Stimulated activated CD4-positive, alpha-beta T cell treated with anti-CD3 and anti-CD28 coated beads, TNF-alpha, amount 100 ng/mL, for 48 hours (primary cell): Measurements from ENCODE around the gene PRKCZ.
"Not testable (repeated sequence)": the region's sequence is repeated elsewhere in the genome, so short reads cannot be mapped to it uniquely, and the experiment has no call there.

Experiments used
- DNase-seq, 3 donors: peaks; one replicate each; pipeline ENCODE4 v3.0.0-alpha.2; 2020; ENCODE audit warnings: low read depth in 3 of 3

Gene PRKCZ

GRCh38 chr1:2101531-2101930 lies 51.3 kb downstream of the PRKCZ start:
- DNase-seq, result no peak

GRCh38 chr1:2101946-2102345 lies 51.7 kb downstream of the PRKCZ start:
- DNase-seq, result no peak

DNA sequence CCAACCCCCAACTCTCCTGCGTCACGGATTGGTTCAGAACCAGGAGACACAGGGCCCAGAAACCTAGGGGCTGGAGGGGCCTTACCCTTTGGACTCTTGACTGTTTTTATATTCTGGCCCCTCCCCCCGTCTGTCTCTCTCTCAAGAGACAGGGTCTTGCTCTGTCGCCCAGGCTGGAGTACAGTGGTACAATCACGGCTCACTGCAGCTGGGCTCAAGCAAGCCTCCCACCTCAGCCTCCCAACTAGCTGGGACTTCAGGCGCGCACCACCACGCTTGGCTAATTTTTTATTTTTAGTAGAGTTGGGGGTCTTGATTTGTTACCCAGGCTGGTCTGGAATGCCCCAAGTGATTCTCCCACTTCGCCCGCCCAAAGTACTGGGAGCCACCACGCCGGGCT lies 52.5 kb downstream of the PRKCZ start:
- DNase-seq, result no peak

DNA sequence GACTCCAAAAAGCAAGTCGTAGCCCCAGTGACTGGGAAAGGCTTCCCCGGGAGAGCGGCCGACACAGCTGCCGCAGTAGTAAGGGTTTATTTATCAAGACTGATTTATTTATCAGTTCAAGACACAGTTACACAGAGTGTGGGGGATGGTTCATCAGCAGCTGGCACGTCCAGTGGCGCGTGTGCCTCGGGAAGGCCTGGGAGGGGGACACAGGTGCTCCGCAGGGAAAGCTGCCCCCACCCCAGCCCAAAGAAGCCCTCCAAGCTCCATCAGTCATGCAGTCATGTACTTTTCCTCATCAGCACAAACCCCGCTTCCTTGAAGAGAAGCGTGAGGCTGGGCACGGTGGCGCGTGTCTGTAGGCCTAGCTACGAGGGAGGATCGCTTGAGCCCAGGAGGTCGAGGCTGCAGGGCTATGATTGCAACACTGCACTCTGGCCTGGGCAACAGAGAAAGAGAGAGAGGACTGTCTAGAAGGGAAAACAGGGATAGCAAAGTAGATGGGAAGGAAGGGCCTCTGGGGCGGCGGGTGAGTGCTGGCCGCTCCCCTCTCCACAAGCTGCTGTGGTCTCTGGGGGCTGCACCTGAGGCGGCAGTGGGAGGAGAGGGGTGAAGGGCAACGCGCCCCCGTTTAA lies 53.2 kb downstream of the PRKCZ start:
- no peak for DNase-seq

GRCh38 chr1:2103901-2104590 lies 53.8 kb downstream of the PRKCZ start:
- no peak for DNase-seq

DNA sequence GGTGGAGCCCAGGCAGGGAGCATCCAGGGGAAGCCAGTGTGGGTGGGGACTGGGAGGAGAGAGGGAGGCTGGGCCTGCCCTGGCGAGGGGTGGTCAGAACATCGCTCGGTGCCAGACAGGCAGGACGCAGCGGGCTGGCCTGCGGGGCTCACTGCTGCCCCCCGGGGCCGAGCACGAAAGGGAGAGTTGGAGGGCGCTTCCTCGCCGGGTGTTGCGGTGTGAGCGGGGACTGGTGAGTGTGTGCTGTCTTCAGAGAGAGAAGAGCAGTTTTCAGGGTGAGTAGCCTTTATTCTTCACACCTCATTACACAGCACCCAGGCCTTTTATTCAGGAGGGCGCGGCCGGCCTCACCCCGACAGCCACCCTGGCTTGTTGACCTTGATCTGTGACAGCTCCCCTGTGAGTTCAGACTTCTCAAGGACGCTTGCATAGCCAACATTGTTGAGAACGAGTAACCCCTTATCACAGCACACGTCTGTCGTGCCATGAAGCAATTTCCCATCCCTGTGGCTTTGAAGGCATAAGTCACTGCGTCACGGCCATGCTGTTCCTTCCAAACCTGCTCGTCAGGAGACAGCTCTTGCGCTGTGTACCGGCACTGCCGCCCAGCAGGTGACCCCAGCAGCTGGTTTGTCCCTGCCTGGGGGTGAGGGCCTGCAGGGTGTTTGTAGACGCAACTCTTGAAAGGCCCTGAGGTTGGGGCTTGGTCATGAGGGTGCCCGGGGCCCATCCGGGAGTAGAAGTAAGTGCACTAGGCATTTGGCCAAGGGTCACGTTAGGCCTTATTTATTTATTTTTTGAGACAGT lies 54.6 kb downstream of the PRKCZ start:
- DNase-seq, result no peak

DNA sequence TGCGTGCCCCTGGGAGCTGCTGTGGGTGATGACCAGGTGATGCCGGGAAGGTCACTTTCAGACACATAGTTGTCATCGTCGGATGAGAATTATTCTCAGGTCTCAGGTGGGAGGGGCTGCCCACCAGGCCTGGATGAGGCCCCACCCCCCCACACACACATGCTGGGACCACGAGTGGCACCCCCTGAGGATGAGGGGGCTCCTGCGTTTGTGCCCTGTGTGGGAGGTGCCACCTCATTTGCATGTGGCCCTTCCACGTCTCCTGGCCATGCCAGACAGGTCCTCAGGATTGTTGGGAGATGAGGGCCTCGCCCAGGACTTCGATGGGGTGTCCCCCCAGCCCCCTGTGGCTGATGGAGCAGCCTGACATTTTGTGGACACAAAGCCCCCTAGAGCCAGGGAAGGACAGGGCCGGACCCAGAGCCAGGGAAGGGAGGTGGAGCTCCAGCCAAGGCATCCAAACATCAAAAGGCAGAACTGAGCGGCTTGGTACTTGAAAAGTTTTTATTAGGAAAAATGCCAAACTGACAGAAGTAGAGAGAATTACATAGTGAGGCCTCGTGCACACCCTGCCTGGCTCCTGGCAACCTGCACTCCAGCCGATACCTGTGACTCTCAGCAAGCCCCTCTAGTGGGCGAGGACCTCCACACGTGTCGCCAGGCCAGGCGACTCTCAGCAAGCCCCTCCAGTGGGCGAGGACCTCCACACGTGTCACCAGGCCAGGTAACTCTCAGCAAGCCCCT lies 55.7 kb downstream of the PRKCZ start:
- no peak for DNase-seq

DNA sequence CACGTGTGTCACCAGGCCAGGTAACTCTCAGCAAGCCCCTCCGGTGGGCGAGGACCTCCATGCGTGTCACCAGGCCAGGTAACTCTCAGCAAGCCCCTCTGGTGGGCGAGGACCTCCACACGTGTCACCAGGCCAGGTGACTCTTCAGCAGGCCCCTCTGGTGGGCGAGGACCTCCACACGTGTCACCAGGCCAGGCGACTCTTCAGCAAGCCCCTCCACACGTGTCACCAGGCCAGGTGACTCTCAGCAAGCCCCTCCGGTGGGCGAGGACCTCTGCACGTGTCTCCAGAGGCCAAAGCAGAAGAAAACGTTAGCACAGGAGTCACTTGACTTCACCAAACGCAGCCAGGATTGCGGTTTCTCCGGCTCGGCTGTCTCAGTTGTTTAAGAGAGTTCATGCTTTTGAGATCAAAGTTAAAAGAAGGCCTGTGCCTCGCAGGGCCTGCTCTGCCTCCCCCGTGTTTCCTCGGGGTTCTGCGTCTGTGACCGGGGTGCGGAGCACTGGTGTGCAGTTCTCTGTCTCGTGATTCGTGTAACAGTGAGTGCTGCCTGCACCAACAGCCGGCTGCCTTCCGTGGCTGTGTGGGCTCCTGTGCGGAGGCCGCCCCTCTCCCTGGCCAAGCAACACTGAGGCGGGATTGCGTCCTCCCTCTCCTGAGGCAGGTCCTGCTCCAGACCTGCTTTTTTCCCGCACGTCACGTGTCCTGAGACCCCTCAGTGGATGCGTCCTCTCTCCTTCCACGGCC lies 56.6 kb downstream of the PRKCZ start:
- no peak for DNase-seq

- no peak for DNase-seq
Observed at GRCh38 chr1:2107586-2108212, 57.5 kb downstream of the PRKCZ start.

- no peak for DNase-seq
Observed at GRCh38 chr1:2108213-2108876, 58.1 kb downstream of the PRKCZ start.

GRCh38 chr1:2108877-2109580 lies 58.8 kb downstream of the PRKCZ start:
- no peak for DNase-seq

DNA sequence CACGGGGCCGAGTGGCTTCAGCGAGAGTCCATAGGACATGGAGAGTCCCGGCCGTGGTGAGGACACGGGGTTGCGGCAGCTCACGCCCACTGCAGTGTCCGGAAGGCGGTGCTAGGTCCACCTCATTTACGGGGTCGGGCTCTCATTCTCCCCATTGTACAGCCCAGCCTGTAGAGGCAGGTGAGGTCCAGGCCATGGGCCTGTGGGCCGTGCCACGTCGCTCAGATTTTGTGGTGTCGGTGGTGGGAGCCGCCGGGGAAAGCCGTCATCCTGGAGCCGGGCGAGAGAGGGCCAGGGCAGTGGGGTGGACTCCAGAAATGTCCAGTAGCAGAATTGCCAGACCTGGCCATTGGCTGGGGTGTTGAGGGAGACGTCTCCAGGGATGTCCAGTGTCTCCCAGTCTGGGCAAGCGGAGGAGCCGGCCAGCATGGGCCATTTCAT lies 59.4 kb downstream of the PRKCZ start:
- DNase-seq, result no peak

GRCh38 chr1:2110191-2110737 lies 60.1 kb downstream of the PRKCZ start:
- DNase-seq, result no peak

DNA sequence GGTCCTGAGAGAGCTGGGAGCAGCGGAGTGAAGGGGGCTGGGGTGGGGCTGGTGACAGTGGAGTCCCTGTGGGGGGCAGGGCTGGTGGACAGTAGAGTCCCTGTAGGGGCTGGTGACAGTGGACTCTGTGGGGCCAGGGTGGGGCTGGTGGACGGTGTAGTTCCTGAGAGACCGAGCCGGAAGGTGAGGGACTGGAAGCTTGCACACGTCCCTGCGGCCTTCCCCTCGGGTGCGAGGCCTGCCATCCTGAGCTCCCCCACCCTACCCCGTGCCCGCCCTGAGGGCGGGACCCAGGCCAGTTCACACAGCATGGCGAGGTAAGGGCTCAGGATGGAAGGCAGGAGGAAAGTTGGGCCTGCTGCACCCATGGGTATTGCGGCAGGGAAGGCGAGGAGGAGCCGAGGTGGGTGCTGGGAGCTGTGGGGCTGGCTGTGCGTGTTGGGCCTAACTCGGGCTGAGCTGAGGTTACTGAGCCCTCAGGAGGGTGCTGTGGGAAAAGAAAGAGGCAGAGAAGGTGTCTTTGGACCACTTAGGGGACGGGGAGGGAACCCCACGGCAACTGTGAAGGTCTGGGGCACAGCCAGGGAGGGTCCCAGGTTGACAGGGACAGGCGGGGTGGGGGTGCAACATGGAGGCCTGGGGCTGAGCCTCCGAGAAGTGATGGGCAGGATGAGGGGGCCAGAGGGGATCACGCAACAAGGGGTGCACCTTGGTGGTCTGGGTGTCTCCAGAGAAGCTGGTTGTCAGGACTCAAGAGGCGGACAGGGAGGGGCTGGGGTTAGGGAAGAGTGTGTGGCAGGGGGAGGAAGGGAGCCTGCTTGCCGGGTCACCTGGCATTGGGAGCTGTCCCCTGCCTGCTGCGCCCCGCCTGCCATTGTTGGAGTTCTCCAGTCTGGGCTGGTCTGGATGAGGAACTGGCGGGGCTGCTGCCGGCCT lies 60.8 kb downstream of the PRKCZ start:
- no peak for DNase-seq

- no peak for DNase-seq
Observed at GRCh38 chr1:2111674-2112035, 61.4 kb downstream of the PRKCZ start.

DNA sequence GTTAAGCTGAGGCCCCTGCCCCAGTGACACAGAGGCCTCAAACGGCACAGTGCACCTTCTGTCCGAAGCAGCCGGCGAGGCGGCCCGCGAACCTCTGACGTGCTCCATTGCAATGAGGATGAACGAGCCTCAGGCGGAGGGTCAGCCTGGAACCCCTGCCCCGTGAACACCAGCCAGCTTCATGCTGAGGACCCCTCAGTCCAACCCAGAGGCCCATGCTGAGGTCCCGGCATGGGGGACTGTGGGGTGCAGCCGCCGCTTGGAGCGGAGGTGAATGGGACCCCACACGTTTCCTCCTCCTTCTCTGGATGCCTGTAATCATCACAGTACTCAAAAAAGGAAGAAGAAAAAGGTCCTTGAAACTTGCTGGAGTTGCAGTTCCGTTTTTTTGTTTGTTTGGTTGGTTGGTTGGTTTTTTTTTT lies 62.1 kb downstream of the PRKCZ start:
- DNase-seq, result no peak

DNA sequence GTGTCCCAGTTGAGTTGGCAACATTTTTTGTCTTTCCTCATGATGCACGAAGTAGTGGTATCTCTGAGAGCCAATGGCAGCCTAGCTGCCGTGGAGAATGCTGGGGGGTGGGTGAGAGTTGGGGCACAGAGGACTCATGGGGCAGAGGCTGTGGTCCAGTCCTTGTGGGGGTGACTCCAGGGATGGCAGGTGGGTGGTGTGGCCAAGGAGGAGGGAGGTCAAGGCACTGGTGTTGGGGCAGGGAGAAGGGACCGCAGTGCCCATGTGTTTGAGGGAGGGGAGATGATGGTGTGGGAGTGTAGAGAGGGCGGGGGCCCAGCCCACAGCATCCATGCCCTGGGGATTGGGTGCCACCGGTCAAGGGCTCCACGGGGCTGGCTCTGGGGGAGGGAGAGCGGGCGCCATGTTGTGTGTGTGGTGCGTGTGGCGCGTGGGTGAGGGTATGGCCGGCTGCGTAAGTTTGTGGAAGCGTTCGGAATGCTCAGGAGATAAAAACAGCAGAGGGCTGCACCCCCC lies 63.5 kb downstream of the PRKCZ start:
- no peak for DNase-seq

GRCh38 chr1:2114635-2115007 lies 64.4 kb downstream of the PRKCZ start:
- not testable (repeated sequence) for DNase-seq
